Activated naive CD8-positive, alpha-beta T cell treated with anti-CD3 and anti-CD28 coated beads, Interleukin-2, amount 50 U/mL, for 24 hours (primary cell): Measurements from ENCODE around the gene LDLRAD4.
A peak's percentile ranks its signal among the peaks of the same experiment; 100 is the strongest.

Experiments
- ATAC-seq: fragments of 150-1000 bp; cut with Tn5 transposase; one replicate; pipeline ENCODE4 v1.10.0; 2021
- DNase-seq: peaks from one replicate; pipeline ENCODE4 v3.0.0; 2021
- H3K27ac Mint-ChIP-seq: one replicate; pipeline ENCODE4 v1.8.0; 2021; ENCODE audit warnings: mild to moderate bottlenecking, mixed read lengths
- H3K27me3 Mint-ChIP-seq: one replicate; pipeline ENCODE4 v1.8.0; 2021; ENCODE audit warnings: mixed read lengths
- H3K36me3 Mint-ChIP-seq: one replicate; pipeline ENCODE4 v1.8.0; 2021; ENCODE audit warnings: low read depth, mixed read lengths
- H3K4me1 Mint-ChIP-seq: one replicate; pipeline ENCODE4 v1.8.0; 2021; ENCODE audit warnings: mixed read lengths
- H3K4me3 Mint-ChIP-seq: one replicate; pipeline ENCODE4 v1.8.0; 2021; ENCODE audit warnings: mild to moderate bottlenecking, moderate library complexity, mixed read lengths
- H3K9me3 Mint-ChIP-seq: one replicate; pipeline ENCODE4 v1.8.0; 2021; ENCODE audit warnings: mixed read lengths

LDLRAD4 gene

GRCh38 chr18:13516855-13517254 lies 298.3 kb downstream of the LDLRAD4 start:
- ATAC-seq: no peak
- Mint-ChIP-seq H3K9me3 (no peaks in the 10 kb centered on the region), H3K4me1 (peaks cover 28% of the 10 kb centered on the region), H3K27me3 (no peaks in the 10 kb centered on the region), H3K27ac (no peak overlapping the region), H3K4me3 (no peak overlapping the region), H3K36me3 (peaks cover 13% of the 10 kb centered on the region)
- DNase-seq: no peak

GRCh38 chr18:13517369-13517768 lies 298.8 kb downstream of the LDLRAD4 start:
- Mint-ChIP-seq H3K4me3 (no peak overlapping the region), H3K27me3 (no peaks in the 10 kb centered on the region), H3K4me1 (peaks cover 22% of the 10 kb centered on the region), H3K9me3 (no peaks in the 10 kb centered on the region), H3K27ac (no peak overlapping the region), H3K36me3 (peaks cover 13% of the 10 kb centered on the region)
- no peak for ATAC-seq
- no peak for DNase-seq

- Mint-ChIP-seq H3K27me3 (no peaks in the 10 kb centered on the region), H3K9me3 (no peaks in the 10 kb centered on the region), H3K4me3 (no peak overlapping the region), H3K4me1 (peaks cover 12% of the 10 kb centered on the region), H3K27ac (no peak overlapping the region), H3K36me3 (peaks cover 13% of the 10 kb centered on the region)
- ATAC-seq (no peak), DNase-seq (no peak)
Measured at GRCh38 chr18:13518382-13518781, 299.8 kb downstream of the LDLRAD4 start.

GRCh38 chr18:13520306-13520705 lies 301.7 kb downstream of the LDLRAD4 start:
- Mint-ChIP-seq H3K9me3 (no peaks in the 10 kb centered on the region), H3K27me3 (no peaks in the 10 kb centered on the region), H3K4me1 (peaks cover 13% of the 10 kb centered on the region), H3K36me3 (peaks cover 16% of the 10 kb centered on the region), H3K27ac (no peak overlapping the region), H3K4me3 (no peak overlapping the region)
- ATAC-seq: no peak
- DNase-seq: no peak

GRCh38 chr18:13520741-13521140 lies 302.2 kb downstream of the LDLRAD4 start:
- Mint-ChIP-seq H3K4me3 (no peak overlapping the region), H3K4me1 (peaks cover 13% of the 10 kb centered on the region)

GRCh38 chr18:13521418-13521817 lies 302.9 kb downstream of the LDLRAD4 start:
- DNase-seq: no peak
- no peak overlapping the region for H3K4me3 Mint-ChIP-seq
- H3K4me1 Mint-ChIP-seq: peaks cover 17% of the 10 kb centered on the region
- H3K36me3 Mint-ChIP-seq: peaks cover 16% of the 10 kb centered on the region
- H3K27ac Mint-ChIP-seq: no peak overlapping the region
- H3K27me3 Mint-ChIP-seq: no peaks in the 10 kb centered on the region
- H3K9me3 Mint-ChIP-seq: no peaks in the 10 kb centered on the region
- ATAC-seq: no peak

More at GRCh38 chr18:13520741-13521140, 302.2 kb downstream of the LDLRAD4 start:
- H3K27ac Mint-ChIP-seq: no peak overlapping the region
- ATAC-seq (no peak), DNase-seq (no peak)
- H3K36me3 Mint-ChIP-seq: peaks cover 16% of the 10 kb centered on the region
- H3K9me3 Mint-ChIP-seq: no peaks in the 10 kb centered on the region
- H3K27me3 Mint-ChIP-seq: no peaks in the 10 kb centered on the region

- no peak for ATAC-seq
- Mint-ChIP-seq H3K4me3 (no peak overlapping the region), H3K36me3 (peaks cover 13% of the 10 kb centered on the region), H3K4me1 (peaks cover 23% of the 10 kb centered on the region), H3K27me3 (no peaks in the 10 kb centered on the region), H3K27ac (no peak overlapping the region), H3K9me3 (no peaks in the 10 kb centered on the region)
- DNase-seq: no peak
Measured at GRCh38 chr18:13522256-13522655, 303.7 kb downstream of the LDLRAD4 start.

- Mint-ChIP-seq H3K9me3 (no peaks in the 10 kb centered on the region), H3K4me1 (peaks cover 23% of the 10 kb centered on the region), H3K27ac (no peak overlapping the region), H3K27me3 (no peaks in the 10 kb centered on the region), H3K36me3 (peaks cover 9% of the 10 kb centered on the region), H3K4me3 (no peak overlapping the region)
- DNase-seq (no peak), ATAC-seq (no peak)
Measured at GRCh38 chr18:13522861-13523660, 304.5 kb downstream of the LDLRAD4 start.

- DNase-seq (no peak), ATAC-seq (no peak)
- Mint-ChIP-seq H3K36me3 (peaks cover 3% of the 10 kb centered on the region), H3K9me3 (no peaks in the 10 kb centered on the region), H3K4me3 (no peak overlapping the region), H3K27me3 (no peaks in the 10 kb centered on the region), H3K27ac (no peak overlapping the region), H3K4me1 (peaks cover 23% of the 10 kb centered on the region)
Measured at GRCh38 chr18:13524054-13524453, 305.5 kb downstream of the LDLRAD4 start.

- no peaks in the 10 kb centered on the region for H3K9me3 Mint-ChIP-seq
- DNase-seq: no peak
- ATAC-seq: no peak
- no peaks in the 10 kb centered on the region for H3K27me3 Mint-ChIP-seq
- peaks cover 3% of the 10 kb centered on the region for H3K36me3 Mint-ChIP-seq
- H3K4me1 Mint-ChIP-seq: peaks cover 23% of the 10 kb centered on the region
- no peak overlapping the region for H3K27ac Mint-ChIP-seq
- H3K4me3 Mint-ChIP-seq: no peak overlapping the region
Measured at GRCh38 chr18:13524811-13525210, 306.3 kb downstream of the LDLRAD4 start.

- Mint-ChIP-seq H3K4me3 (no peak overlapping the region), H3K9me3 (no peaks in the 10 kb centered on the region), H3K27ac (no peak overlapping the region), H3K36me3 (peaks cover 3% of the 10 kb centered on the region), H3K27me3 (no peaks in the 10 kb centered on the region), H3K4me1 (peaks cover 20% of the 10 kb centered on the region)
- ATAC-seq (no peak), DNase-seq (no peak)
Measured at GRCh38 chr18:13525381-13526029, 306.9 kb downstream of the LDLRAD4 start.

GRCh38 chr18:13526519-13526918 lies 308.0 kb downstream of the LDLRAD4 start:
- ATAC-seq (peak; percentile 40), DNase-seq (no peak)
- peaks cover 16% of the 10 kb centered on the region for H3K4me1 Mint-ChIP-seq
- H3K9me3 Mint-ChIP-seq: no peaks in the 10 kb centered on the region
- H3K4me3 Mint-ChIP-seq: no peak overlapping the region
- H3K27me3 Mint-ChIP-seq: no peaks in the 10 kb centered on the region
- H3K36me3 Mint-ChIP-seq: peaks cover 3% of the 10 kb centered on the region
- H3K27ac Mint-ChIP-seq: no peak overlapping the region

GRCh38 chr18:13527256-13527655 lies 308.7 kb downstream of the LDLRAD4 start:
- Mint-ChIP-seq H3K27ac (no peak overlapping the region), H3K27me3 (no peaks in the 10 kb centered on the region), H3K36me3 (peaks cover 3% of the 10 kb centered on the region), H3K9me3 (no peaks in the 10 kb centered on the region), H3K4me1 (peaks cover 15% of the 10 kb centered on the region), H3K4me3 (no peak overlapping the region)
- ATAC-seq: no peak
- no peak for DNase-seq

GRCh38 chr18:13527730-13528129 lies 309.2 kb downstream of the LDLRAD4 start:
- H3K4me1 Mint-ChIP-seq: peaks cover 15% of the 10 kb centered on the region
- no peak overlapping the region for H3K4me3 Mint-ChIP-seq
- no peak for DNase-seq
- H3K27ac Mint-ChIP-seq: no peak overlapping the region
- H3K36me3 Mint-ChIP-seq: peaks cover 3% of the 10 kb centered on the region
- no peaks in the 10 kb centered on the region for H3K9me3 Mint-ChIP-seq
- no peak for ATAC-seq
- no peaks in the 10 kb centered on the region for H3K27me3 Mint-ChIP-seq

GRCh38 chr18:13528739-13529392 lies 310.3 kb downstream of the LDLRAD4 start:
- no peak for ATAC-seq
- H3K36me3 Mint-ChIP-seq: peaks cover 3% of the 10 kb centered on the region

More at GRCh38 chr18:13528739-13529392, 310.3 kb downstream of the LDLRAD4 start:
- Mint-ChIP-seq H3K27ac (no peak overlapping the region), H3K9me3 (no peaks in the 10 kb centered on the region), H3K27me3 (no peaks in the 10 kb centered on the region), H3K4me3 (no peak overlapping the region), H3K4me1 (peaks cover 17% of the 10 kb centered on the region)
- no peak for DNase-seq
